GM19397 (cell line): ENCODE measurements around the gene ARRDC4.

Experiments used
- ATAC-seq: cut with Tn5 transposase; IDR thresholded peaks from one replicate; pipeline ENCODE4 v1.9.1; 2021; ENCODE audit warnings: mild to moderate bottlenecking, moderate library complexity; ENCODE audit not compliant: unreplicated experiment

The ARRDC4 gene

DNA sequence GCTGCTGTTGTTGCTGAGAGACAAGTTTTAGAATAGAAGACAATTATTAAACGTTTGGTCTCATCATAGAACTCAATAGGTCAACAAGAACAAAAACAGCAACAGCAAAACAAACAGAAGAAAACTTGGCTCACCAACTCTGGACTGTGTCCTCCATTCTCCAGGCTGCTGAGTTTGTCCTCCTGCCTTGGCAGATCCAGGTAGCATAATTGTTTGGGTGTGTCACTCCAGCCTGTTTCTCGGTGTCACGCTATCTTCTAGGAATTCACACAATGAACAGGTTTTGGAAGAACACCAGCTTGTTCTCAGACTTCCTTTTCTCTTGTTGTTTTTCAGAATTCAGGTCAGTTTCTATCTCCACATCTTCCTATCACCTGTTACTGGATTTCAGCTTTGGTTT lies 34.7 kb downstream of the ARRDC4 start:
- ATAC-seq, result no peak

DNA sequence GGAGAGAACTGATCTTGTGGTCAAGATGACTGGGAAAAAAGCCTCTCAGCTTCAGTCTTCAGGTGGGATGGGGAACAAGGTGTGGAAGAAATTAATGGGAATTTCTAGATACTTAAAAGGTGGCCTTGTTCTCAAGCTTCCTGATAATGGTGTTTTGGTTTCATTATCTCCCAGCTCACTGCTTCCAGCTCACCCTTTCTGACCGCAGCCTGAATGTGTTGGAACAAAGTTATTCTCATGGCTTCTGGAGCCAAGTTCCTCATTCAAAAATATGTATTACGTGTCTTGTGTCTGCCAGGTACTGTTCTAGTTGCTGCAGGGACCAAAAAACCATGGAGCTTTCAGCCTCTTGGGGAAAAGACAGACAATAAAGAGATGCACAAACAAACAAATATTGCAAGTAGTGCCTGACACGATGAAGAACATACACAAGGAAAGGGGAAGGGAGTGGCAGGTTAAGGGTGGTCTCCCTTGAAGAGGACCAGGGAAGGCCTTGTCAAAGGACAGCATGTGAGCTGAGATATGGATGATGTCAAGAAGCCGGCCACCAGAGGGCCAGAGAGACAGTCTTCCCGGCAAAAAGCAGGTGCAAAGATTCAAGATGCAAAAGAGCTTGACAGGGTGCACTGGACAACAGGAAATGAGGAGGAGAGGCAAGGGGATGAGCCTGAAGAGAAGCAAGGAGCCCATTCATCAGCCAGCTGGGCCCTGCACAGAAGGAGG lies 35.5 kb downstream of the ARRDC4 start:
- no peak for ATAC-seq

DNA sequence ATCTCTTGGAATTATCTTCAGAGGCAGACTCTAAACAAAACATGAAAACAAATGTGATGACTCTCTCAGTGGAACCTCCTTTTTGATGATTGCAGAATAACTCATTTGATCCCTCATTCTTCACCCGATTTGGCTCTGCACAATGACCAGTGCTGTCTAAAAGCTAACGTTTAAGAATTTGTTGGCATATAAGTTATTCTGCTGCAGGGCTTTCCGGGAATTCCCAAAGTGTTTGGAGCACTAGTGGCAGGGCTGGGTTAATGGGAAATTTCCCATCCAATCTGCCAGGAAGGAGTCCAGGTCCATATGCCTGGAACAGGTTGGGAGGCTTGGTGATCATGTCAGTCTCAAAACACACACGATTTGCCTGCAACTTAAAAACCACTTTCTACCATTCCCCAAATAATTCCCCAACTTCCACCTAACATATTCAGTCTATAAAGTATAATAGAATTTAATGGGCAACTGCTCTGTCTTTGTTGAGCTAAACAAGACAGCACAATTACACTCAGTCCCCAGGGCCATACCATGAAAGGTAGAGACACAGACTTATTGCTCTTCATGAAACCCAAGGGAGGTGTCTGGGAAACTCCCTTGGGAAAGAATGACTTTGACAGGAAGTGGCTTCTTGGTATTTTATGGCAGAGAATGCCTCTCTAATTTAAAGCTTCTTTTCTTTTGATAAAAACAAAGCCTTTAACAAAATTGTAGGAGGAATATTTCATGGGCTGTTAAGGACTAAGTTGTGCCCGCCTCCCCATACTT lies 38.0 kb downstream of the ARRDC4 start:
- ATAC-seq, result no peak

DNA sequence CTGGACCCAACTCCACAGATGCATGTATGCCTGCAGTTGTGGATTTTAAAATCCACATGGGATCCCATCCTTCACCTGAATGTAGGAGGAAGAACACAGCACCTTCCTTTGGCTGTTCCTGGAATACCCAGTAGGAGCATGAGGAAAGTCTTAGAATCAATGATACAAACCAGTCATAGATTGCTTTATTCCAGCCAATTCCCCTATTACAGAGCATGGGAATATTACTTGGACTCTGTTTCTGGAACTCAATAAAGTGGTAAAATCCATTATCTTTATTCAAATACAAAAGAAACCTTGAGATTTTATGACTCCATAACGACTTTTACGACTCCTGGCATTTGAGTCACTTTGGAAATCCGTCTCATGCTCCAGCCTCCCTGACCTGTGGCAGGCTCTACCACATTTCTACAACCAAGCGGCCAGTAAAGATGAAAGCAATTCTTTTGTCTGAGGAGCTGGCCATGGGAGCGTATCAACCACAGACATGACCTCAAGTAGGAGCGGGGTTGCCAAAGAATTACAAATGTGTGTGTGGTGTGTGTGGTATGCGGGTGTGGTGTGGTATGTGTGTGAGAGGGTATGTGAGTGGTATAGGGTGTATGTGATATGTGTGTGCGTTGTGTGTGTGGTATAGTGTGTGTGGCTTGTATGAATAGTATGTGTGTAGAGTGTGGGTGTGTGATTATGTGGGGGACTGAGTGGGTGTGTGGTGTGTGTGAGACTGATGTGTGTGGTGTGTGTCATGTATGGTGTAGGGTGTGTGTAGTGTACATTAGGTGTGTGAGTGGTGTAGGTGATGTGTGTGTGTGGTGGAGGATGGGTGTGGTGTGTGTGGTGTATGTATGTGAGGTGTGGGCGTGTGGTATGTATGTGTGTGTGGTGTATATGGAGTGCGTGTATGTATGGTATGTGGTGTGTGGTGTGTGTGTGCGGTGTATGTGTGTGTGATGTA lies 40.0 kb downstream of the ARRDC4 start:
- ATAC-seq, result no peak

DNA sequence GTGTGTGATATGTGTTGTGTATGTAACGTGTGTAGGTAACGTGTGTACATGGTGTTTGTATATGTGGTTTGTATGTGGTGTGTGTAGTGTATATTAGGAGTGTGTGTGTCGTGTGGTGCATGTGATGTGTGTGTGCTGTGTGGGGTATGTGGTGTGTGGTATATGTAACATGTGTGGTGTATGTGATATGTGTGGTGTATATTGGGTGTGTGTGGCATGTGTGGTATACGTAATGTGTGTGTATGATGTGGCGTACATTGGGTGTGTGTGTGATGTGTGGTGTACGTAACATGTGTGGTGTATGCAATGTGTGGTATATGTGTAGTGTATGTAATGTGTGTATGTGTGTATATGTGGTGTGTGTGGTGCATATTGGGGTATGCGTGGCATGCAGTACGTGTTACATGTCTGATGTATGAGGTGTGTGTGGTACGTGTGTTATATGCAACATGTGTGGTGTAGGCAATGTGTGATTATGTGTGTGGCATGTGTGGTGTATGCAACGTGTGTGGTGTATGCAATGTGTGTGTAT lies 41.2 kb downstream of the ARRDC4 start:
- no peak for ATAC-seq

DNA sequence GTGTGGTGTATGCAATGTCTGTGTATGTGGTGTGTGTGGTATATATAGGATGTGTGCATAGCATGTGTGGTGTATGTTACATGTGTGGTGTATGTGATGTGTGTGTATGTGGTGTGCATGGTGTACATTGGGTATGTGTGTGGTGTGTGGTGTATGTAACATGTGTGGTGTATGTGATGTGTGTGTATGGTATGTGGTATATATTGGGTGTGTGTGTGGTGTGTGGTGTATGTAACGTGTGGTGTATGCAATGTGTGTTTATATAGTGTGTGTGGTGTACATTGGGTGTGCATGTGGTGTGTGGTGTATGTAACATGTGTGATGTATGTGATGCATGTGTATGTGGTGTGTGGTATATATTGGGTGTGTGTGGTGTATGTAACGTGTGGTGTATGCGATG lies 41.9 kb downstream of the ARRDC4 start:
- no peak for ATAC-seq

DNA sequence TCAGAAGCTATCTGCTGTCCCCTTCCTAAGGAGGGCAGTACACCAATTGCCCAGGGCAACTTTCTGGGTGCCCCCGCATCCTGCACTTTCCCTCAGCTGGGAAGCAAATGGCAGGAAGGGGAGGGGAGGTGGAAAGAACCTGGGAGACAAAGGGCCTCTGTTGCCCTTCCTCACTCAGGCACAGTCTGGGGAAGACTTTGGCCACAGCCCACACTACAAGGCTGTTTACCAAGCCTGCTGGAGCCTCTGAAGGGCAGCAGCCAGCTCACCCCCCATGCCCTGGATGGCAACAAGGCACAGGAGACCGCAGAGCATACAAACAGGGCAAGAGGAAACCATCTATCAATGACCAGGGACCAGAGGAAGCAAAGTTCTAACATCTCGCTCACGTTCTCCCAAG lies 42.4 kb downstream of the ARRDC4 start:
- no peak for ATAC-seq

DNA sequence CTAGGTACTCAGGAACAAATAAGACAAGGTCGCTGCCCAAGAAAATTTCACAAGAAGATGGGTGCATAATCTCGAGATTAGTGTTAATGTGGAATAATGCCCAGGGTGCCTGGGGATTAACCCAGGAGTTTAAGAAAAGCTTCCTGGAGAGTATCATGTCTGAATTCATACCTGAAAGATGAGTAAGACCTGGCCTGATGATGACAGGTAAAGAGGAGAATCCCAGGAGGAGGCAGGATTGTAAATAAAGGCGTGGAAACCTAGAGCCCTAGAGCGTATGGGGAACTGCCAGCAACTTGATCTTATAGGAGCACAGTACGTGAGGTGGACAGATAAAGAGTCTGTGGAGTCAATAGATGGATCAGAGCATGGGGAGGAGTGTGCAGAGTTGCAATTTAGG lies 43.0 kb downstream of the ARRDC4 start:
- no peak for ATAC-seq

DNA sequence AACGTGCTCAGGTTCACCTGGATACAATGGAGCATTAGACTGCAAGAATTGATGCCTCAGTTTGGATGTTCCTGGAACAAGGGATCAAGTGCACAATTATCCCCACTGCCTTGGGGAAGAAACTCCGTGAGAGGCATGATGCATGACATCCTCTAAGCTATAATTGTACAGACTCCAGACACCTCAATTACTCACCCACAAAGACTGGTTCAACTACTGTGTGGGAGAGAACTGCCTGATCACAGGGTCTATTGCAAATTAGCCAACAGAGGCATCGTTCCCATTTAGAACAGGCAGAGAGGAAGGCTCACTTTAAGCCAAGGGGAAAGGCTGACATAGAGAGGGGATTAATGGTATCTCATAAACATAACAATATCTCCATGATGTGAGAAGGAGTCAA lies 43.5 kb downstream of the ARRDC4 start:
- no peak for ATAC-seq

DNA sequence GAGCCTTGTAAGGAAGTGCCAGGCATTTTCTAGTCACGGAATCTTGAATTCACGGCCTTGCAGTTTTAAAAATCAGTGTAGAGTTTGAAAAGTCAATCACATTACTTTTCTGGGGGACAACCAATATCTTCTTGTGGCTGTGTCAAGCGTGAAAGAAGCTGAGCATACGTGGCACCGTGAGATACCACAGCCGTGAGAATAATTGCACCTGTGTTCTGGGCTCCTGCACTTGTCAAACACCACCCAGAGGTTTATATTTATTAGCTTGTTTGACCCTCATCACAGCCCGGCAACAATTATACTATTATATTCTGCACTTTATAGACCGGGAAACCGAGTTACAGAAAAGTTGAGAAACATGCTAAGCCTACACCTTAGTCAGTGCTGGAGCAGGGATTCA lies 45.2 kb downstream of the ARRDC4 start:
- ATAC-seq, result no peak

DNA sequence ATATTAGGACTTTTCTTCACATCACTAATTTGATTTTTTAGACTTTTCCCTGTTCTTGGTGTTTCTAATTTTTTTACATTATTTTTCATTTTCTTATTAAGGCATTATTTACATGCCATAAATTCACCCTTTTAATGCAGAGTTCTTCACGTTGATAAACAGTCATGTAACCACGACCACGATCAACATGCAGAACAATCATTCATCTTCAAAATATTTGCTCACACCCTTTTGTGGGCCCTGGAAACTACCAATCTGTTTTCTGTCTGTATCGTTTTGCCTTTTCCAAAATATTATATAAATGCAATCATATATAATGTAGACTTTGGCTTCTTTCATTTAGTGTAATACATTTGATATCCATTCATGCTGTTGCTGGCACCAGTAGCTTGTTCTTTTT lies 48.7 kb downstream of the ARRDC4 start:
- ATAC-seq, result no peak

DNA sequence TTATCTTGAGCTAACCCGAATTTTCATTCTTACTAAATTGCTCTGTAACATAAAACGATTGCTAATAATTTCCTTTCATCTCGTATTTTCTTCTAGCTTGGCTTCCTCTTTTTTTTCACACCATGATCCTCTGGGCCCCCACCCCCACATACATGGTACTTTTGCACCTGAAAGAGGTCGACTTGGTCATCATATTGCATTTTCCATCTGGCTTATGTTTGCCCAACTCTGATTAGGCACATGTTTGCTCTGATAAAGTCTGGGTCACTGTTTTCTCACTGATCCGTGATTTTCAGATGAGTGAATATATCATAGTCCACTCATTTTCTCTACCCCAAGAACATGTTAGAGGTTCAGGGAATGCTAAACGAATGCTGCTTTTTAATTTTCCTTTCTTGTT lies 49.5 kb downstream of the ARRDC4 start:
- no peak for ATAC-seq

DNA sequence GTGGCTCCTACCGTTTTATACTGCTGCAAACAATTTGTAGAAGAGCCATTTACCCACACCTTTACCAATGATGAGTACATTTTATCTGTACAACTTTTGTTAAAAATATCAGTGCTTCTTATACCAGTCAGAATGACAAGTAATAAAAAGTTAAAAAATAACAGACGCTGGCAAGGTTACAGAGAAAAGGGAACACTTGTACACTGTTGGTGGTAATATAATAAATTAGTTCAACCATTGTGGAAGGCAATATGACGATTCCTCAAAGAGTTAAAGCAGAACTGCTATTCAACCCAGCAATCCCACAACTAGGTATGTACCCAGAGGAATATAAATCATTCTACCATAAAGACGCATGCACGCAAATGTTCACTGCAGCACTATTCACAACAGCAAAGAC lies 51.9 kb downstream of the ARRDC4 start:
- ATAC-seq, result no peak

DNA sequence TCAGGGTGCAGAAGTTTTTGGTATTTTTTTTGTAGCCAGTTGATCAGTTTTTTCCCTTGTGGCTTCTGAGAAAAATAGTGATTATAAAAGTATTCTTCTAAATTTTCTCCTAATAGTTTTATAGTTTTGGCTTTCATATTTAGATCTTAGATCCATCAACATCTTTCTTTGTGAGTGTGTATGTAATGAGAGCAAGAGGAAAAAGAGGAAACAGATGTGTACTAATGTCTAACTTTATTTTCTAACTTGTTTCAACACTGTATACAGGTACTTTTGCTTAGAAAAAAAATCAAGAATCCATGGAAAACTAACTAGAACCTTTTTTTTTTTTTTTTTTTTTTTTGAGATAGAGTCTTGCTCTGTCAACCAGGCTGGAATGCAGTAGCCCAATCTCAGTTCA lies 53.1 kb downstream of the ARRDC4 start:
- ATAC-seq, result no peak

DNA sequence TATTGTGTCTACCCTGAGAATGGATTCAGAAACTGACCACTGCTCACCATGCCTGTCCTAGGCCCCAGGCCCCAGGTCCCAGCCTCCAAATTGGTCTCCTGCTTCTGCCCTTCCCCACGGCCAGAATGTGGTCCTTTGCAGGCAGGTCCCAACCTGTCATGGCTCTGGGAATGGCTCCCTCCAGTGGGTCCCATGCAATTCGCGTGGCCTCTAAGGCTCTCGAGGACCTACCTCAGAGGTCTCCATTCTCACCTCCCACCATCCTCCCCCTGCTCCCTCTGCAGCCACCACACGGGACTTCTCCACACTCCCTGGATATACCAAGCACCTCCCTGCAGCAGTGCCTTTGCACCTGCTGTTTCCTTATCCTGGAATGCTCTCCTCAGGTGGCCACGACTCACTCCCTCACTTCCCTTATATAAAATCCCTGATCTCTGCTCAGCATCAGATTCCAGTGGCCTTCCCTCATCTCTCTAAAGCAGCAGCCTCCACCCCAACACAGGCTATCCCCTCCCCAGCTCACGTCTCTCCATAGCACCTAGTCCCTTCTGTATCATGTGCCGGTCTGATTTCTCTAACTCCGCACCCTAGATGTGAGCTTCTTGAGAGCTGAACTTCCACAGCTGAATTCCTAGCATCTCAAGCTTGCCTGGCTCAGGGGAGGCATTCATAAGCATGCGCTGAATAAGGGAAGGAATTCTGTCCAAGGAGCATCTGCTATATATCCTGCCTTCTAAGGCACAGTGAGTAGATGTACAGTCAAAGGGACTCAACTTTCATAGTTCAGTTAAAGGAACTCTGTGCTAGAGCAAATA lies 56.9 kb downstream of the ARRDC4 start:
- ATAC-seq, result no peak

DNA sequence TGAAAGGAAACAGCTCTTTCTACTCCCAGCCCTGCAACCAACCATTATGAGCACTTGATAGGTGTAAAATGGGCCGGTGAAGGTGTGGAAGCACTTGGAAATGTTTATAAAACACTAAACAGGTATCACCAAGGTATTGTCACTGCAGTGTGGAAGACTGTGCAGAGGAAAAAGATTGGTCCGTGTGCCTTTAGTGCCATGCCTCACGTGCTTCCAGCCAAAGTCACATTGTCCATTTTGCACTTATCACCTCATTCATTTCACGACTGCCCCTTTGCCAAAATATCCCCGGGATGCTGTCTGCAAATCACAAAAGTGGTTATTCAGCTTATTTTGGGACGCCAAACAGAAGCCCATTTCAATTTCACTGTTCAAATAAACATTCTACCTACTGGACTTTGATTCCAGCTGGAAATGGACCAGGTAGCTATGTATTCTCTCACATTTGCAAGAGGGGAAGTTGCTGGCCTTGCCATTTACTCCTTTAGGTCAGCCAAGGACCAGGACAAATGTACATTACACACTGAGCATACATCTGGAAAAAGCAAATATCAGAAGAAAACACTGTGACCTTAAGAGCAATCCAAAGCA lies 58.4 kb downstream of the ARRDC4 start:
- no peak for ATAC-seq
